ENCODE results near the gene ZNF256. TPM values are rescaled to one million over a fixed set of nuclear protein-coding genes. Genes with fewer than 3 reads are reported as not detected.

Gene ZNF256
- polyA plus RNA-seq, 1 experiment: 4.6 TPM

DNA sequence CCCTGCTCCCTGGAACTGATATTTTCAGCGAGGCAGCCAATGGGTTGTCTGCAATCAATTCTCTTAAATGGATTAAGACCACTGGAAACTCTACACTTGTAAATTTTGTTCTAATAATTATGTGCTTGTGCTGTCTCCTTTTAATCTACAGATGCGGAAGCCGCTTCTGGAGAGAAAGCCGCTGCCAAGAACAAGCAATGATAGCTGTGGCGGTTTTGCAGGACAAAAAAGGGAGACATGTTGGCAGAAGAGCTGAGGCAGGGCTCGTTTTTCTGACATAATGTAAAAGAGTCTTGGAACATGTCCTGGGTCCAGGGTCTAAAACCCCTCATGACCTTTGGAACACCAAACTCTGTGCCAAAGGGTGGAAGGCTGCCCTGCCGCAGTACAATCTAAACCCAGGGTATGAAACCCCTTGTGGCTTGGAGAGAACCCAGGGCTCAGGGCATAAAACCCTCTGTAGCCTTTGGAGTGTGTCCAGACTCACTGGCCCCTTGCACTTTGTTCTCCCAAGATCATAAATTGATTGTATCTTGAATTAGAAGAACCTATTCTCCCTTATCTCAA, 43.8 kb downstream of the ZNF256 start:
- H3K27me3 ChIP-seq (ENCODE audit: control insufficient read depth, insufficient read depth, low read length): no peaks in the 10 kb centered on the region
- no peak overlapping the region for H3K4me3 ChIP-seq (ENCODE audit: low read depth, low read length)
- ChIA-PET CTCF (interaction anchor here (1.0 to 1.9 kb wide), 2 partner anchors 11 to 13 kb away, joined by 4 to 5 read pairs; partner anchors contain the start of gene ZNF417), POLR2A (interaction anchor here (0.6 kb wide), 1 partner anchor 31 kb away, joined by 3 read pairs; no protein-coding TSS in a partner anchor)
- peaks cover 28% of the 10 kb centered on the region for H3K9me3 ChIP-seq (ENCODE audit: control insufficient read depth, insufficient read depth, low read length)
- TF ChIP-seq, protein P1, sequence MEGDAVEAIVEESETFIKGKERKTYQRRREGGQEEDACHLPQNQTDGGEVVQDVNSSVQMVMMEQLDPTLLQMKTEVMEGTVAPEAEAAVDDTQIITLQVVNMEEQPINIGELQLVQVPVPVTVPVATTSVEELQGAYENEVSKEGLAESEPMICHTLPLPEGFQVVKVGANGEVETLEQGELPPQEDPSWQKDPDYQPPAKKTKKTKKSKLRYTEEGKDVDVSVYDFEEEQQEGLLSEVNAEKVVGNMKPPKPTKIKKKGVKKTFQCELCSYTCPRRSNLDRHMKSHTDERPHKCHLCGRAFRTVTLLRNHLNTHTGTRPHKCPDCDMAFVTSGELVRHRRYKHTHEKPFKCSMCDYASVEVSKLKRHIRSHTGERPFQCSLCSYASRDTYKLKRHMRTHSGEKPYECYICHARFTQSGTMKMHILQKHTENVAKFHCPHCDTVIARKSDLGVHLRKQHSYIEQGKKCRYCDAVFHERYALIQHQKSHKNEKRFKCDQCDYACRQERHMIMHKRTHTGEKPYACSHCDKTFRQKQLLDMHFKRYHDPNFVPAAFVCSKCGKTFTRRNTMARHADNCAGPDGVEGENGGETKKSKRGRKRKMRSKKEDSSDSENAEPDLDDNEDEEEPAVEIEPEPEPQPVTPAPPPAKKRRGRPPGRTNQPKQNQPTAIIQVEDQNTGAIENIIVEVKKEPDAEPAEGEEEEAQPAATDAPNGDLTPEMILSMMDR (IDR thresholded peaks at IDR 0.05; ENCODE audit: low read depth, low read length): no peak
- no peak for DNase-seq (ENCODE audit: low read depth, low spot score)
- no peak overlapping the region for H3K27ac ChIP-seq (ENCODE audit: low read depth, low read length)

DNA sequence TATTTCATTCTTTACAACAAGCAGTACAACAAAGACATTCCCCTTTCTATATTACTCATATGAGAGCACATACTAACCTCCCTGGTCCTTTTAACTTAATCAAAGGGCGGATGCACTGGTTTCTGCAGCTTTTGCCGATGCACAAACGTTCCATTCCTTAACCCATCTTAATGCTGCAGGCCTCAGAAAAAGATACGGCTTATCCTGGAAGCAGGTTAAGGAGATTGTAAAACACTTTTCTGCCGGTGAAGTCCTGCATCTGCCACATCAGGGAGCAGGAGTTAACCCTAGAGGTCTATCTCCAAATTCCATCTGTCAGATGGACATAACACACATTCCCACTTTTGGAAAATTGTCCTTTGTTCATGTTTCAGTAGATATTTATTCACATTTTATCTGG, 47.2 kb downstream of the ZNF256 start:
- Histone ChIP-seq H3K27me3 (ENCODE audit: control insufficient read depth, insufficient read depth, low read length) (no peaks in the 10 kb centered on the region), H3K9me3 (ENCODE audit: control insufficient read depth, insufficient read depth, low read length) (peaks cover 21% of the 10 kb centered on the region), H3K4me3 (ENCODE audit: low read depth, low read length) (no peak overlapping the region), H3K27ac (ENCODE audit: low read depth, low read length) (no peak overlapping the region)
- POLR2A ChIA-PET: no interaction called here
- DNase-seq (ENCODE audit: low read depth, low spot score): no peak
- CTCF ChIA-PET: no interaction called here
- TF ChIP-seq, protein P1 (IDR thresholded peaks at IDR 0.05; ENCODE audit: low read depth, low read length): no peak

Other genes starting within 250 kb of the ZNF256 start
- 7.7 and 8.1 TPM in 2 replicates for gene ZNF154, start 238.5 kb downstream of the ZNF256 start, polyA plus RNA-seq (2011; rRNA removed)
- gene ZNF671, start 220.1 kb downstream of the ZNF256 start, polyA plus RNA-seq (2011; rRNA removed): 7.2 and 7.8 TPM in 2 replicates
- gene ZNF776, start 200.9 kb downstream of the ZNF256 start, polyA plus RNA-seq (2011; rRNA removed): 9.7 and 10.5 TPM in 2 replicates
- 7.5 and 9.8 TPM in 2 replicates for gene ZNF586, start 178.0 kb downstream of the ZNF256 start, polyA plus RNA-seq (2011; rRNA removed)
- 2.8 and 2.9 TPM in 2 replicates for gene ZNF552, start 132.8 kb downstream of the ZNF256 start, polyA plus RNA-seq (2011; rRNA removed)
- 5.7 TPM in 2 replicates for gene ZNF587B, start 117.4 kb downstream of the ZNF256 start, polyA plus RNA-seq (2011; rRNA removed)
- gene ZNF587, start 97.8 kb downstream of the ZNF256 start, polyA plus RNA-seq (2011; rRNA removed): 15.7 and 18.3 TPM in 2 replicates
- 5.4 and 5.6 TPM in 2 replicates for gene ZNF814, start 58.7 kb downstream of the ZNF256 start, polyA plus RNA-seq (2011; rRNA removed)
- gene ZNF417, start 31.1 kb downstream of the ZNF256 start, polyA plus RNA-seq (2011; rRNA removed): 6.2 and 8.4 TPM in 2 replicates
- 2.7 and 3.1 TPM in 2 replicates for gene ZNF418, start 12.3 kb downstream of the ZNF256 start, polyA plus RNA-seq (2011; rRNA removed)
- gene C19orf18, start 26.8 kb upstream of the ZNF256 start, polyA plus RNA-seq (2011; rRNA removed): 0.10 and 0.27 TPM in 2 replicates
- gene ZNF606, start 55.1 kb upstream of the ZNF256 start, polyA plus RNA-seq (2011; rRNA removed): 4.9 TPM in 2 replicates
- gene ZSCAN1, start 86.3 kb upstream of the ZNF256 start, polyA plus RNA-seq (2011; rRNA removed): not detected in 2 replicates
- gene ZNF135, start 111.6 kb upstream of the ZNF256 start, polyA plus RNA-seq (2011; rRNA removed): 6.4 and 6.6 TPM in 2 replicates
- 12.7 and 15.2 TPM in 2 replicates for gene ZSCAN18, start 150.5 kb upstream of the ZNF256 start, polyA plus RNA-seq (2011; rRNA removed)
- gene ZNF329, start 203.1 kb upstream of the ZNF256 start, polyA plus RNA-seq (2011; rRNA removed): 9.5 and 10.2 TPM in 2 replicates
- gene ZNF274, start 235.4 kb upstream of the ZNF256 start, polyA plus RNA-seq (2011; rRNA removed): 13.0 and 13.2 TPM in 2 replicates